ENCODE results near the gene FGF14.
A peak's percentile ranks its signal among the peaks of the same experiment; 100 is the strongest.

The FGF14 gene

GRCh38 chr13:101930331-101930730 lies 471.5 kb downstream of the FGF14 start:
- no peak for DNase-seq (ENCODE audit: low spot score)

GRCh38 chr13:101925731-101926130 lies 476.1 kb downstream of the FGF14 start:
- DNase-seq (ENCODE audit: low spot score) = no peak

- peak; percentile 55 for DNase-seq (ENCODE audit: low spot score)
Observed at GRCh38 chr13:101919541-101920181, 482.2 kb downstream of the FGF14 start.

GRCh38 chr13:101917833-101918661 lies 483.8 kb downstream of the FGF14 start:
- DNase-seq (ENCODE audit: low spot score) = no peak

- no peak for DNase-seq (ENCODE audit: low spot score)
Observed at GRCh38 chr13:101917475-101917810, 484.4 kb downstream of the FGF14 start.

- peak; percentile 13 for DNase-seq (ENCODE audit: low spot score)
Observed at GRCh38 chr13:101916775-101917474, 484.9 kb downstream of the FGF14 start.

GRCh38 chr13:101916108-101916774 lies 485.6 kb downstream of the FGF14 start:
- DNase-seq (ENCODE audit: low spot score) = peak; percentile 50

GRCh38 chr13:101915755-101916107 lies 486.1 kb downstream of the FGF14 start:
- no peak for DNase-seq (ENCODE audit: low spot score)

GRCh38 chr13:101915331-101915730 lies 486.5 kb downstream of the FGF14 start:
- no peak for DNase-seq (ENCODE audit: low spot score)

- no peak for DNase-seq (ENCODE audit: low spot score)
Observed at GRCh38 chr13:101911752-101912151, 490.1 kb downstream of the FGF14 start.

GRCh38 chr13:101903890-101904289 lies 498.0 kb downstream of the FGF14 start:
- no peak for DNase-seq (ENCODE audit: low spot score)

- DNase-seq (ENCODE audit: low spot score) = no peak
Observed at GRCh38 chr13:101898676-101899075, 503.2 kb downstream of the FGF14 start.

GRCh38 chr13:101896541-101896940 lies 505.3 kb downstream of the FGF14 start:
- no peak for DNase-seq (ENCODE audit: low spot score)

GRCh38 chr13:101893021-101893420 lies 508.8 kb downstream of the FGF14 start:
- DNase-seq (ENCODE audit: low spot score) = no peak

GRCh38 chr13:101892296-101892695 lies 509.6 kb downstream of the FGF14 start:
- DNase-seq (ENCODE audit: low spot score) = no peak

- DNase-seq (ENCODE audit: low spot score) = no peak
Observed at GRCh38 chr13:101881593-101881992, 520.3 kb downstream of the FGF14 start.

GRCh38 chr13:101880581-101880980 lies 521.3 kb downstream of the FGF14 start:
- no peak for DNase-seq (ENCODE audit: low spot score)

GRCh38 chr13:101876951-101877350 lies 524.9 kb downstream of the FGF14 start:
- DNase-seq (ENCODE audit: low spot score) = no peak

GRCh38 chr13:101875717-101876393 lies 526.0 kb downstream of the FGF14 start:
- no peak for DNase-seq (ENCODE audit: low spot score)

GRCh38 chr13:101875091-101875490 lies 526.8 kb downstream of the FGF14 start:
- DNase-seq (ENCODE audit: low spot score) = no peak

- no peak for DNase-seq (ENCODE audit: low spot score)
Observed at GRCh38 chr13:101869553-101869952, 532.3 kb downstream of the FGF14 start.
